ENCODE data around the gene TIMP2. TPM values are rescaled to one million over a fixed set of nuclear protein-coding genes. Genes with fewer than 3 reads are reported as not detected.
A peak's percentile ranks its signal among the peaks of the same experiment; 100 is the strongest.

The TIMP2 gene
- total and polyA plus RNA-seq, 2 of the 13 experiments (the other 11 are each of a cell fraction or from before 2014, with no cell fraction given) = 3.8 to 8.5 TPM

GRCh38 chr17:78883533-78884131 lies 41.6 kb downstream of the TIMP2 start (continued):
- no peak for TF ChIP-seq ZNF292 (CRISPR knock-in tag; IDR thresholded peaks at IDR 0.05; ENCODE audit: borderline replicate concordance, low read depth)
- TF ChIP-seq ZNF83 (CRISPR knock-in tag; IDR thresholded peaks at IDR 0.05; ENCODE audit: borderline replicate concordance) = no peak
- no peak for TF ChIP-seq MTF1 (CRISPR knock-in tag; IDR thresholded peaks at IDR 0.05)
- TF ChIP-seq ZMYM4 (CRISPR knock-in tag; IDR thresholded peaks at IDR 0.05) = no peak
- TF ChIP-seq RCOR2 (CRISPR knock-in tag; IDR thresholded peaks at IDR 0.05) = no peak
- no peak for TF ChIP-seq RXRB (CRISPR knock-in tag; IDR thresholded peaks at IDR 0.05; ENCODE audit: borderline replicate concordance)
- no peak for TF ChIP-seq ZSCAN5A (CRISPR knock-in tag; IDR thresholded peaks at IDR 0.05; ENCODE audit: borderline replicate concordance)
- 0 out of 2 replicates have a peak, but pooled peaks have one; percentile 17 for TF ChIP-seq ZNF788 (CRISPR knock-in tag; IDR thresholded peaks at IDR 0.05; ENCODE audit: borderline replicate concordance)
- 0 out of 2 replicates have a peak, but pooled peaks have one; percentile 43 for TF ChIP-seq JUN (CRISPR knock-in tag; IDR thresholded peaks at IDR 0.05)
- TF ChIP-seq, protein P1, sequence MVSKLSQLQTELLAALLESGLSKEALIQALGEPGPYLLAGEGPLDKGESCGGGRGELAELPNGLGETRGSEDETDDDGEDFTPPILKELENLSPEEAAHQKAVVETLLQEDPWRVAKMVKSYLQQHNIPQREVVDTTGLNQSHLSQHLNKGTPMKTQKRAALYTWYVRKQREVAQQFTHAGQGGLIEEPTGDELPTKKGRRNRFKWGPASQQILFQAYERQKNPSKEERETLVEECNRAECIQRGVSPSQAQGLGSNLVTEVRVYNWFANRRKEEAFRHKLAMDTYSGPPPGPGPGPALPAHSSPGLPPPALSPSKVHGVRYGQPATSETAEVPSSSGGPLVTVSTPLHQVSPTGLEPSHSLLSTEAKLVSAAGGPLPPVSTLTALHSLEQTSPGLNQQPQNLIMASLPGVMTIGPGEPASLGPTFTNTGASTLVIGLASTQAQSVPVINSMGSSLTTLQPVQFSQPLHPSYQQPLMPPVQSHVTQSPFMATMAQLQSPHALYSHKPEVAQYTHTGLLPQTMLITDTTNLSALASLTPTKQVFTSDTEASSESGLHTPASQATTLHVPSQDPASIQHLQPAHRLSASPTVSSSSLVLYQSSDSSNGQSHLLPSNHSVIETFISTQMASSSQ (IDR thresholded peaks at IDR 0.05; ENCODE audit: low read depth) = no peak
- TF ChIP-seq, protein P1 (CRISPR knock-in tag; IDR thresholded peaks at IDR 0.05; ENCODE audit: borderline replicate concordance) = no peak
- 0 out of 2 replicates have a peak, but pooled peaks have one; percentile 10 for TF ChIP-seq DZIP1 (CRISPR knock-in tag; IDR thresholded peaks at IDR 0.05)
- no peak for TF ChIP-seq NR2C2 (CRISPR knock-in tag; IDR thresholded peaks at IDR 0.05; ENCODE audit: borderline replicate concordance)
- TF ChIP-seq RBAK (CRISPR knock-in tag; IDR thresholded peaks at IDR 0.05) = no peak
